ENCODE measurements around the gene ATP10A.

DNA sequence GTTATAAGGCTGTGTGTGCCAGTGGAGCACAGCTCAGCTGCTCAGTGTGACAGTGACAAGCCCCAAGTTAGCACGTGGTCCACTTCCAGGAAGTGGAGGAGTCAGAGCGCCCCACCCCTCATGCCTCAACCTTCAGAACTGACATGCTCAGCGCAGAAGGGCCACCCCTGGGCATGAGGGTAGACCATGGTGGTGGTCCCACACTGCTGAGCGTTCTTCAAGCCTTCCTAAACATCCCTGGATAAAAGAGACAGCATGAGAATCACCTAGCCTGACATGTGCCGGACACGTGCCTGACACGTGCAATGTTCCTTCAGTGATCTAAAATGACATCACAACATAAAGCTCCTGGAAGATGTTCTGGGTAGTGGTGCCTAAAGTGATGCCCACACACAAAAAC, 16.8 kb downstream of the ATP10A start:
- TF ChIP-seq, protein P1, sequence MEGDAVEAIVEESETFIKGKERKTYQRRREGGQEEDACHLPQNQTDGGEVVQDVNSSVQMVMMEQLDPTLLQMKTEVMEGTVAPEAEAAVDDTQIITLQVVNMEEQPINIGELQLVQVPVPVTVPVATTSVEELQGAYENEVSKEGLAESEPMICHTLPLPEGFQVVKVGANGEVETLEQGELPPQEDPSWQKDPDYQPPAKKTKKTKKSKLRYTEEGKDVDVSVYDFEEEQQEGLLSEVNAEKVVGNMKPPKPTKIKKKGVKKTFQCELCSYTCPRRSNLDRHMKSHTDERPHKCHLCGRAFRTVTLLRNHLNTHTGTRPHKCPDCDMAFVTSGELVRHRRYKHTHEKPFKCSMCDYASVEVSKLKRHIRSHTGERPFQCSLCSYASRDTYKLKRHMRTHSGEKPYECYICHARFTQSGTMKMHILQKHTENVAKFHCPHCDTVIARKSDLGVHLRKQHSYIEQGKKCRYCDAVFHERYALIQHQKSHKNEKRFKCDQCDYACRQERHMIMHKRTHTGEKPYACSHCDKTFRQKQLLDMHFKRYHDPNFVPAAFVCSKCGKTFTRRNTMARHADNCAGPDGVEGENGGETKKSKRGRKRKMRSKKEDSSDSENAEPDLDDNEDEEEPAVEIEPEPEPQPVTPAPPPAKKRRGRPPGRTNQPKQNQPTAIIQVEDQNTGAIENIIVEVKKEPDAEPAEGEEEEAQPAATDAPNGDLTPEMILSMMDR (IDR thresholded peaks at IDR 0.05), result no peak
- TF ChIP-seq POLR2A (IDR thresholded peaks at IDR 0.05) (no peak), EP300 (IDR thresholded peaks at IDR 0.05) (no peak)

Measured in ovary (tissue), 3 donors.